Activated naive CD8-positive, alpha-beta T cell (primary cell): ENCODE data around the gene FHIT.

ENCODE experiments used
- H3K27ac Mint-ChIP-seq: one replicate; pipeline ENCODE4 v1.8.0; 2021; ENCODE audit warnings: mixed read lengths
- H3K27me3 Mint-ChIP-seq: one replicate; pipeline ENCODE4 v1.8.0; 2021; ENCODE audit warnings: mixed read lengths
- H3K36me3 Mint-ChIP-seq: one replicate; pipeline ENCODE4 v1.8.0; 2021; ENCODE audit warnings: mixed read lengths
- H3K4me1 Mint-ChIP-seq: one replicate; pipeline ENCODE4 v1.8.0; 2021; ENCODE audit warnings: low read depth, mixed read lengths
- H3K4me3 Mint-ChIP-seq: one replicate; pipeline ENCODE4 v1.8.0; 2021; ENCODE audit warnings: mild to moderate bottlenecking, mixed read lengths
- H3K9me3 Mint-ChIP-seq: one replicate; pipeline ENCODE4 v1.8.0; 2021; ENCODE audit warnings: low read depth, mixed read lengths

FHIT gene

DNA sequence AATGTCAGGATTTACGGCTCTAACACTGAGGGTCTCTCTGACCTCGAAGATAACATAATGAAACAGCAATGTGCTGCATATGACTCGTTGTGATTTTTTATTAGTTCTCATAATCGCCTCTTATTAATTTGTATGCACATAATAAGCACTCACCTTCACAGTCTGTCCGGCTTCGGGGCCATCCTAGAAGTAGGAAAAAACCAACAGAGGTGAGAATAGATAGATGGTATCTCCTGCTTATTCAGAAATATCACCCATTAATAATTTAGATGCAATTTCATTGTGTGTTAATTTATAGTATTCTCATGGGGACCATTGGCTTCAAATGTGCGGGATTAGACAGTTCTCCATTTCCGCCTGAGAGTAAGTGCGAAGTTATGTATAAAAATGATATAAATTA, 1240.0 kb downstream of the FHIT start:
- no peaks in the 10 kb centered on the region for H3K9me3 Mint-ChIP-seq
- peaks cover 16% of the 10 kb centered on the region for H3K36me3 Mint-ChIP-seq
- peak overlapping the region; percentile 84 for H3K27ac Mint-ChIP-seq
- peaks cover 86% of the 10 kb centered on the region for H3K4me1 Mint-ChIP-seq
- H3K27me3 Mint-ChIP-seq, result no peaks in the 10 kb centered on the region
- H3K4me3 Mint-ChIP-seq, result peak overlapping the region; percentile 77

DNA sequence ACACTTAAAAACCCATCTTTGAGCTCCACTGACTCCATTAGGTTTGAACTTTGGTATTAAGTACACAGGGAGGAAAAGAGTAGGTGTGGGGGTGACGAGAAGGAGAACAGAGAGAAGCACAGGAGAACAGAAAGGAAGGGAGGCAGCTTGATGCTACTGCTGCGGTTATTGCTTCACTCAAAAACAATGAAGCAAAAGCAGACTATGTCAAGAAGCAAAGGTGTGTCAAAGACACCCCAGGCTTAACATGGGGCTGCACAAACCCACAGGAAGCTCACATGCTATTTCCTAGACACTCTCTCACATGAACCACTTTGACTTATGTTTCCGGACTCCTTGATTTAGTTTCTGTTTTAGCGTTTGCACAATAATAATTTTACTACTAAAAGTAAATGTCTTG, 1240.5 kb downstream of the FHIT start:
- peaks cover 89% of the 10 kb centered on the region for H3K4me1 Mint-ChIP-seq
- H3K27me3 Mint-ChIP-seq, result no peaks in the 10 kb centered on the region
- no peaks in the 10 kb centered on the region for H3K9me3 Mint-ChIP-seq
- peak overlapping the region; percentile 84 for H3K27ac Mint-ChIP-seq
- H3K36me3 Mint-ChIP-seq, result peaks cover 16% of the 10 kb centered on the region
- H3K4me3 Mint-ChIP-seq, result peak overlapping the region; percentile 77

DNA sequence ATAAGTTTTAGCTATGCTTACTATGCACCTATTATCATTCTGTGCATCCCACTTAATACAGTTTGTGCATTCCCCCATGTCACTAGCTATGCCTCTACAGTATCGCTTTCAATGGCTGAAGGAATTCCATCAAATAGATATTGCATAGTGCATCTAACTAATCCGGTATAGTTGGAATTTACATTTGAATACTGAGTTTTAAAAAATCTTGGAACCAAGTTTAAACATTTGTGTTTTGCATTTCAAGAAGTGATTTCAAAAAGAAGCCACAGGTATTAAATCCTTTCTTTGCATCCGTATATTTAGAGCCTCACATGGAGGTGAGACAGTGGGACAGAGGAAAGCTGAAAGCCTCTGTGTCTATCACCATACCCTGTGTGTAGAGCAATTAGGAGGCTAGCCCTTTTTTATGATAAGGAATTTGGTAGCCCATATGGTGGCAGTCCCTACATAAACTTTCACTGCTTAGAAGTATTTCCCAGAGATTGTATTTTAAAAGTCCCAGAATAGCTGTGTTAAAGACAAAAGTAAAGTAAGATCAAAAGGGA, 1241.2 kb downstream of the FHIT start:
- Mint-ChIP-seq H3K36me3 (peaks cover 16% of the 10 kb centered on the region), H3K9me3 (no peaks in the 10 kb centered on the region), H3K27me3 (no peaks in the 10 kb centered on the region), H3K4me1 (peaks cover 90% of the 10 kb centered on the region), H3K27ac (peak overlapping the region; percentile 84), H3K4me3 (peak overlapping the region; percentile 77)

DNA sequence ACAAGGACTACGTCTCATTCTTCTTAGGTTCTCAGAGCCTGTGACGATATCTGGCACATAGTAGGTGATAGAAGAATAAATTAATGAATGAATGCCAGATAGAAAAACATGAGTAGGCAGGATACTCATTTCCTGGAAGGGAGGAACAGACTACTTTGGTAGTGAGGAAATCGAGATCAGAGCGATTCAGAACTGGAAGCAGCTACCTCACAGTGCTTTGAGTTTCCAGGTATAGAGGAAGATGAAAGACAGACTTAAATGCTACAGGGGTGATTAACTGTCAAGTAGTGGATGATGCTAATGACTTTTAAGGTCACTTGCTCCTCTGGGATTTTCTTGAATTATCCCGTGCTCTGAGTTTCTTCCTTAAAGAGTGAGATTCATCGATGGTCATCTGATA, 1249.9 kb downstream of the FHIT start:
- Mint-ChIP-seq H3K27ac (peak overlapping the region; percentile 77), H3K27me3 (no peaks in the 10 kb centered on the region), H3K4me1 (peaks cover 64% of the 10 kb centered on the region), H3K9me3 (no peaks in the 10 kb centered on the region), H3K4me3 (peak overlapping the region; percentile 48), H3K36me3 (no peaks in the 10 kb centered on the region)

DNA sequence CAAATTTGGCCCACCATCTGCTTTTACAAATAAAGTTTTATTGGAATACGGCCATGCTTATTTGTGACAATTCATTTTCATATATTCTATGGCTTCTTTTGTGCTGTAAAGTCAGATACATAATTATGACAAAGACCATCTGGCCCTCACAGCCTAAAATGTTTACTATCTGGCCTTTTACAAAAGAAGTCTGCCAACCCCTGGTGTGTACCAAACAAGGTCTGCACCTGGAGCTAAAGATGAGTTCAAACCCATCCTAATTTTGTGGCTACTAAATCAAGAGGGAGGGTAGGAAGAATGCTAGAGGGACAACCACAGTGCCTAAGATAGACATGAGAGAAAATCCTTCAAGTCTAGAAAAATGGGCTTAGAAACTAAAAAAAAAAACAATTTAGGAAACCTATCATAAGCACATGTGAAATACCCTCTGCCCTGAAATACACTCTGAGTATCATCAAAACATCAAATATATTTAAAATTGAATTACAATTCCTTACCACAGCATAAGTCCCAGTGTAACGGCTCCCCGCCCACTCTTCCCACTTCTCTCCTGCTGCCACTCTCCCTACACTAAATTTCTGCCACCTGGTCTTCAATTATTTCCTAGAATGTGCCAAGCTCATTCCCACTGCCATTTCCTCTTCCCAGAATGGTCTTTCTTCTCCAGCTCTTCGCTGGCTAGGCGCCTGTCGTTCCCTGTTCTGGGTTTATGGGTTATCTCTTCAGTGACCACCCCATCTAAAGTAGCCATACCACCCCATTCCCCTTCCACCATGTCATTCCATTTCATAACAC, 1250.7 kb downstream of the FHIT start:
- Mint-ChIP-seq H3K9me3 (no peaks in the 10 kb centered on the region), H3K27me3 (no peaks in the 10 kb centered on the region), H3K4me1 (peaks cover 63% of the 10 kb centered on the region), H3K36me3 (no peaks in the 10 kb centered on the region), H3K4me3 (peak overlapping the region; percentile 1), H3K27ac (peak overlapping the region; percentile 25)

DNA sequence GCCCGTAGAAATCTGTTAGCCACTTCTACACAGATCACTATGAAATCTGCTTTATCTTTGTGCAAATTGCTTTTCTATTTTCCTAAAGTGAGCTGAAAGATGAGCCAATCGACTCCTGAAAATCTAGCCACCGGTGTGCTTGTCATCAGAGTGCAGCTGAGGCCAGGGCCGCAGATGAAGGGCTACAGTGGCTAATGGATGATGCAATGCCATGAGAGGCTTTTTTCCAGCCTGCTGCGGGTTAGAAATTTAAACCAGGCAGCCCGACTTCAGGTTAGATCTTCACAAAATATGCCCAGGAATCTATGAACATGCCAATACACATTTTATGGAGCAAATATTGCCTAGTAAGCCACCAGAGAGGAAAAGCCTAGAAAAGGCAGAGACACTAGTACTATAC, 1253.2 kb downstream of the FHIT start:
- H3K9me3 Mint-ChIP-seq, result no peaks in the 10 kb centered on the region
- no peaks in the 10 kb centered on the region for H3K27me3 Mint-ChIP-seq
- no peak overlapping the region for H3K27ac Mint-ChIP-seq
- H3K36me3 Mint-ChIP-seq, result no peaks in the 10 kb centered on the region
- peaks cover 73% of the 10 kb centered on the region for H3K4me1 Mint-ChIP-seq
- no peak overlapping the region for H3K4me3 Mint-ChIP-seq

DNA sequence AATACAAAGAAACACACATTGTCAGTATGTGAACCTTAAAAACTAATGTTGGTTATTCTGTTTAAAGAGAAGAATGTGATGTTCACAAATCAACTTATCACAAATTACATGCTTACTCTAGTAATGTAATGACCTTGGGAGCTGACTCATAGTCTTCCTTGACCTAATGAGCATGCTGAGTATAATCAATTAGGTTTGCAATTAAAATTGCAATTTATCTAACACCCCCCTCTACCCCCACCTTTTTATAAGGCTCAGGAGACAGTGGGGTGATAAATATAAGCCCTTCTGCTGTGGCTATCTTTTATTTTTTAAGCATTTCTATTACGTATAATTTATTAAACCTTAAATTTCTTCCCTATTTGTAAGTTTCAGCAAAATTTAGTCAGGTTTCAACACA, 1253.7 kb downstream of the FHIT start:
- Mint-ChIP-seq H3K9me3 (no peaks in the 10 kb centered on the region), H3K4me1 (peaks cover 77% of the 10 kb centered on the region), H3K36me3 (no peaks in the 10 kb centered on the region), H3K27me3 (no peaks in the 10 kb centered on the region), H3K4me3 (no peak overlapping the region), H3K27ac (no peak overlapping the region)

DNA sequence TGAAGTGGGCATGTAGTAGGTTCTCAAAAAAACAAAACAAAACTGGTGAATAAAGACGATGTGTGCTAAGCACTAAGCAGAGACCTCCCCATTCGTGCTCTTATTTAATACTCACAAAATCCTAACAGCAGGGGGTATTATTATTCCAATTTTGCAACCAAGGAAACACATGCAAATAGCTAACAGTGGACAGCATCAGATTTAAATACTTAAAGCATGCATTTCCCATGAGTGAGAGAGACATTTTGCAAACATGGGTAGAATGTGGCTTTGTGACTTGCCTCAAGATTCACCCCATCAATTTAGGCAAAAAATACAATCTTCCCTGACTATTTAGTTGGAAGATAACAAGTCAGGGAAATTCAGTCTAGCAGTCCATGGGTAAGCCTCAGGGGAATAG, 1255.2 kb downstream of the FHIT start:
- Mint-ChIP-seq H3K27ac (peak overlapping the region; percentile 65), H3K36me3 (no peaks in the 10 kb centered on the region), H3K4me3 (peak overlapping the region; percentile 9), H3K9me3 (no peaks in the 10 kb centered on the region), H3K4me1 (peaks cover 77% of the 10 kb centered on the region), H3K27me3 (no peaks in the 10 kb centered on the region)

DNA sequence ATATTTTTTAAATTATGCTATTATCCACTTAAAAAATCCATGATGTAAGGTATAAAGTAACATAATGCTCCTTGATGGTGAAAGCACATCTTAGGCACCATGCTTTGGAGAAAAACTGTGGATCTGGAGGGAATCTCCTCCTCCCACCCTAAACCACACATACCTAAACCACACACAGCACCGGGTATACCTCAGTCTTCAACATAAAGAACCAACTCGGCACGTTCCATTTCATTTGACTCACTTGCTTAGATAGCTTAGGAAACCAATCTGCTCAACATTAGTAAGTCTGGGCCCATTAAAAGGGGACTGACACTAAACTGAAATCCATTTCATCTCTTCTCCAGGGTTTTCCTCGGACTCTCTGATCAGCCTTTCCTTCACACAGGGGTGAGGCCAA, 1255.7 kb downstream of the FHIT start:
- Mint-ChIP-seq H3K9me3 (no peaks in the 10 kb centered on the region), H3K36me3 (no peaks in the 10 kb centered on the region), H3K4me3 (peak overlapping the region; percentile 9), H3K27me3 (no peaks in the 10 kb centered on the region), H3K27ac (peak overlapping the region; percentile 75), H3K4me1 (peaks cover 76% of the 10 kb centered on the region)

DNA sequence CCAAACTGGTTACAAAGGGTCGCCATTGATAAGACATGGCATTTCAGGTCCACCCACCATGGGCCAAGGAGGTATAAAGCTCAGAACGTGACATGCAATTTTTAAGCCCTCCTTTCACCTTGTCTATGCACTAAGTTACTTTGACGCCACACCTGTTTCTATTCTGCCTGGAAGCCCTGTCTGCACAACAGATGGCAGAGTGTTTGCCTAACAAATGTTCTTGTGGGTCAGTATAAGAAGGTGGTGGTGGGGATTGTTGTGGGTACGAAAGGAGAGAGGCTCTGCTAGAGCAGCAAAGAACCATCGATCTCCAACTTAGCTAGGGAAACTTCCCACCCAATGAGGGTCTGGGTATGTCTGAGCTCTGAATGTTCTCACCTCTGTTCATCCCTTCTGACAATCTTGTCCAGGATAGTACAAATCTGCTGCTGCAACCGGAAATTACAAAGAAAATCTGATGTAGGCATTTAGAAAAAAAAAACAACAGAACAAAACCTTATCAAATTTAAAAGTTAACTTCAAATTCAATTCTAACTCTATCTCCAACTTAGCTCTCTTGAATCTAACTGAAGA, 1256.4 kb downstream of the FHIT start:
- Mint-ChIP-seq H3K4me3 (peak overlapping the region; percentile 12), H3K36me3 (no peaks in the 10 kb centered on the region), H3K27me3 (no peaks in the 10 kb centered on the region), H3K27ac (peak overlapping the region; percentile 75), H3K4me1 (peaks cover 75% of the 10 kb centered on the region), H3K9me3 (no peaks in the 10 kb centered on the region)

DNA sequence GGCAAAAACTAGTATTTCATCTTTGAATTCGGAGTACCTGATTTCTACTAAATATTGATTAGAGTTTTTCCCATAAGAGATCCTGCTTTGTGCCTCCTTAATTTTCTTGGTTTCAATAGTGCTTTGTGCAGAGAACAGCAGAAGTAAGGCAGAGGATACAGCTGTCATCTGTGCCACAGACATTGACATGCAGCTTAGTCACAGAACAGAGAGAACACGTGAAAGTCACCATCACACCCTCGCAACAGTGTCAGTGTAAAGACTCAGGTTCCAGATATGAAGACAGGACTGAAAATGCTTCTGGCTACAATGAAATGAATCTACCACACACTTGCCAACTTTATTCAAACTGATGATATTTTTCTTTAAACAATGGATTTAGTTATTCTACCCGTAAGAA, 1258.7 kb downstream of the FHIT start:
- Mint-ChIP-seq H3K36me3 (no peaks in the 10 kb centered on the region), H3K4me1 (peaks cover 90% of the 10 kb centered on the region), H3K27me3 (no peaks in the 10 kb centered on the region), H3K27ac (peak overlapping the region; percentile 36), H3K4me3 (no peak overlapping the region), H3K9me3 (no peaks in the 10 kb centered on the region)

DNA sequence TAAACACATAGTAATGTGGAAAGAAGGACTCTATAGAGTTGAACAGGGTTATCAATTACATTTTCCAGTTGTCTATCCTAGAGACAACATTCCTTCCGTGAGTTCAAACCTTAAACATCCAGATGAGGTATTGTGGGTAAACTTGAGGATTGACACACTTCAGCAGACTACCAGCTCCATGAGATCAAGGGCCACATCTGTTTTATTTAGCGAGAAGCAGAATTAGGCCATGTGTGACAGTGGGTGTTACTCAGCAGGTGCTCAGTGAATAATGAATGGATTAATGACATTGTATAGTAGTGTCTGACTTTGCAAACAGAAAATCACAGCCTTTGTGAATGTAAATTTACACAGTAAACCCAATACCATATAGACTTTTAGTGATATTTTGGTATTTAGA, 1260.3 kb downstream of the FHIT start:
- H3K36me3 Mint-ChIP-seq, result no peaks in the 10 kb centered on the region
- H3K27me3 Mint-ChIP-seq, result no peaks in the 10 kb centered on the region
- H3K4me3 Mint-ChIP-seq, result no peak overlapping the region
- H3K27ac Mint-ChIP-seq, result no peak overlapping the region
- no peaks in the 10 kb centered on the region for H3K9me3 Mint-ChIP-seq
- peaks cover 83% of the 10 kb centered on the region for H3K4me1 Mint-ChIP-seq

DNA sequence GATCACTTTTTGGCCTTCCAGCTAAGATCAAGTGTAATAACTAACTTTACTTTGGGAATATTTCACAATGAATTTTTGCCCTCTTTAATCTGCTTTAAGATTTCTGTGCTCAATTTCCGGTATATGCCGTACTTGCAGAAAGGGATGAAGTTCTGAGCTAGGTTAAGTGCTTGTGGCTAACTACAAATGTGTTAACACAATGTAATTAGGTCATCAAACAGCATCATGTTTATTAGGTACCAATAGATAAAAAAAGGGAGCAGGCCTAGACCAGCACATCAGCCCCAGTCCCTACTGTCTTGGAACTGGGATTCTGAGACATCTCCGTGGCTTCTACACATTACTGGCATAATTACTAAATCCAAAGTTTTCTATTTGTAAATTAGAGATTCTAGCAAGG, 1268.7 kb downstream of the FHIT start:
- Mint-ChIP-seq H3K36me3 (peaks cover 13% of the 10 kb centered on the region), H3K27ac (no peak overlapping the region), H3K9me3 (peaks cover 8% of the 10 kb centered on the region), H3K4me3 (no peak overlapping the region), H3K4me1 (peaks cover 52% of the 10 kb centered on the region), H3K27me3 (no peaks in the 10 kb centered on the region)

DNA sequence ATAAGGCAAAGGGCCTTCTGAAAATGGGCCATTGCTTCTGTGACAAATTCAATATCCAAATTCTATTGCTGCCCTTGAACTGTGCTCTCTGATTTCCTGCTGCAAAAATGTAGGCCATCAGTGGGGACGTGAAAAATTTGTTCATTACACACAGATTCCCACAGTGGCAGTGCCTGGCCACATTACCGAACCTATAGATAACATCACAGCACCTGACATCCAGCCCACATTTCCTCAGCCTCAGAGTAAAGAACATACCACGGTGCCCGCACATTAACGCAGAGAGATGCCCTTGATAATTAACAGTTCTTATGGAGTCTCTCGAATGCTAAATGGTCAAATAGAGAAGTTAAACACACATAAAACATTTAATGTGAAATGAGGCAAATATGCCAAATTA, 1269.9 kb downstream of the FHIT start:
- H3K4me1 Mint-ChIP-seq, result peaks cover 51% of the 10 kb centered on the region
- peak overlapping the region; percentile 35 for H3K27ac Mint-ChIP-seq
- peaks cover 19% of the 10 kb centered on the region for H3K36me3 Mint-ChIP-seq

DNA sequence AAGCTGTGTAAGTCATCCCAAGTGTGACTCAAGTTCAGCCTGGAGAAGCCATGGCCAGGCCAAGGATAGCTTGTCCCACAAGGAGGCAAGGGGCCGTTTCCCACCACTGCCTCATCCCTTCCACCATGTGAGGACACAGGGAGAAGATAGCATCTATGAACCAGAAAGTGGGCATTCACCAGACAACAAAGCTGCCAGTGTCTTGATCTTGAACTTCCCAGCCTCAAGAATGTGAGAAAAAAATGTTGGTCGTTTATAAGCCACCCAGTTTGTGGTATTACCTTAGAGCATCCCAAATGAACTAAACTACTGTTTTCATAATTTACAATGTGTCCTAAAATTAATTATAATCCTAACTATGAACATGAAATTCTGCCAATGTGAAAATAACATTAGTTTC, 1270.7 kb downstream of the FHIT start:
- Mint-ChIP-seq H3K4me3 (peak overlapping the region; percentile 11), H3K27ac (peak overlapping the region; percentile 94), H3K27me3 (no peaks in the 10 kb centered on the region), H3K9me3 (peaks cover 8% of the 10 kb centered on the region), H3K36me3 (peaks cover 19% of the 10 kb centered on the region), H3K4me1 (peaks cover 48% of the 10 kb centered on the region)

More for the DNA sequence above, 1269.9 kb downstream of the FHIT start:
- Mint-ChIP-seq H3K4me3 (peak overlapping the region; percentile 9), H3K27me3 (no peaks in the 10 kb centered on the region), H3K9me3 (peaks cover 8% of the 10 kb centered on the region)
